Amniotic stem cell (primary cell): ENCODE data around the gene RAPGEF2.

Experiments
- DNase-seq: peaks from one replicate; lab custom pipeline; 2025; lab: John Stamatoyannopoulos, UW

Gene RAPGEF2

GRCh38 chr4:159197885-159198269, 95.0 kb downstream of the RAPGEF2 start:
- no peak for DNase-seq

GRCh38 chr4:159199826-159200225, 96.9 kb downstream of the RAPGEF2 start:
- DNase-seq, result no peak

GRCh38 chr4:159201168-159201567, 98.3 kb downstream of the RAPGEF2 start:
- no peak for DNase-seq

GRCh38 chr4:159204566-159204965, 101.7 kb downstream of the RAPGEF2 start:
- no peak for DNase-seq

- no peak for DNase-seq
Observed at GRCh38 chr4:159205466-159205865, 102.6 kb downstream of the RAPGEF2 start.

GRCh38 chr4:159206427-159206871, 103.6 kb downstream of the RAPGEF2 start:
- DNase-seq, result no peak

- no peak for DNase-seq
Observed at GRCh38 chr4:159209249-159209648, 106.4 kb downstream of the RAPGEF2 start.

- DNase-seq, result no peak
Observed at GRCh38 chr4:159210975-159211374, 108.1 kb downstream of the RAPGEF2 start.

GRCh38 chr4:159212675-159213293, 109.9 kb downstream of the RAPGEF2 start:
- DNase-seq, result no peak

GRCh38 chr4:159216834-159217233, 114.0 kb downstream of the RAPGEF2 start:
- DNase-seq, result no peak

- no peak for DNase-seq
Observed at GRCh38 chr4:159219862-159220261, 117.0 kb downstream of the RAPGEF2 start.

- DNase-seq, result no peak
Observed at GRCh38 chr4:159220353-159220752, 117.5 kb downstream of the RAPGEF2 start.

GRCh38 chr4:159221280-159221679, 118.4 kb downstream of the RAPGEF2 start:
- no peak for DNase-seq

- DNase-seq, result no peak
Observed at GRCh38 chr4:159222043-159222552, 119.2 kb downstream of the RAPGEF2 start.

- DNase-seq, result no peak
Observed at GRCh38 chr4:159224408-159224807, 121.5 kb downstream of the RAPGEF2 start.

GRCh38 chr4:159227378-159227777, 124.5 kb downstream of the RAPGEF2 start:
- DNase-seq, result no peak

- peak; percentile 70 for DNase-seq
Observed at GRCh38 chr4:159227984-159228383, 125.1 kb downstream of the RAPGEF2 start.

- no peak for DNase-seq
Observed at GRCh38 chr4:159229164-159229563, 126.3 kb downstream of the RAPGEF2 start.

- no peak for DNase-seq
Observed at GRCh38 chr4:159232465-159233106, 129.7 kb downstream of the RAPGEF2 start.

- DNase-seq, result no peak
Observed at GRCh38 chr4:159235779-159236368, 133.0 kb downstream of the RAPGEF2 start.

- no peak for DNase-seq
Observed at GRCh38 chr4:159237975-159238374, 135.1 kb downstream of the RAPGEF2 start.

- DNase-seq, result no peak
Observed at GRCh38 chr4:159238631-159239030, 135.8 kb downstream of the RAPGEF2 start.

- DNase-seq, result no peak
Observed at GRCh38 chr4:159239629-159240028, 136.8 kb downstream of the RAPGEF2 start.
